Activated CD4-positive, CD25-positive, alpha-beta regulatory T cell treated with anti-CD3 and anti-CD28 coated beads, Interleukin-2, amount 50 U/mL, for 16 hours (primary cell): ENCODE results near the gene LIME1.
"Not testable (repeated sequence)": the region's sequence is repeated elsewhere in the genome, so short reads cannot be mapped to it uniquely, and the experiment has no call there.

Experiments used
- DNase-seq: peaks from one replicate; pipeline ENCODE4 v3.0.0-alpha.2; 2020; ENCODE audit warnings: low read depth, low spot score

LIME1 gene

DNA sequence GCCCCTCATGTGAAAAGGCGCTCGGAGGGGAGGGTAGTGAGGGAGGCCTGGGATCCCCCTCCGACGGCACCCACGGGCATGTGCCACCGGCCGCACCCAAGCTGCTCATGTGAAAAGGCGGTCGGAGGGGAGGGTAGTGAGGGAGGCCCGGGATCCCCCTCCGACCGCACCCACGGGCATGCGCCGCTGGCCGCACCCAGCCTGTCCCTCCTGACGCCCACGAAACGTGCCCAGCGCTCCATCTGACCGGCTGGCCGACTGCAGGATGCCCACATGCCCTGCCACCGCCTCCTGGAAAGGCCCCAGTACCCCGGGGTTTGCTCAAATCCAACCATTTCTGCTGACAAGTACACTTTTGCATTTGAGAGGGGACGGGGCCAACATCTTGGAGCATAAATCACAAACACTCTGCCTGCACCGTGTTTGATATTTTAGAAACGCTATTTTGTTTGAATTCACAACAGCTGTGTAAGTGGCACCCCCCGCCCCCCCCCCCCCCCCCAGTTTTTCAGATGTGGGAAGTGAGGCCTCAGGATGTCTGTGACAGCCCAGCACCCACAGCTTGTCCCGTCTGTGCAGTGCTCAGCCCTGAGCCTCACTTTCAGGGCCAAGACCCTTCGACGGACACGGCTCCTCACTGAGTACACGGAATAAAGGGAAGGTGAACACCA is 37.2 kb downstream of the LIME1 start:
- DNase-seq: no peak

DNA sequence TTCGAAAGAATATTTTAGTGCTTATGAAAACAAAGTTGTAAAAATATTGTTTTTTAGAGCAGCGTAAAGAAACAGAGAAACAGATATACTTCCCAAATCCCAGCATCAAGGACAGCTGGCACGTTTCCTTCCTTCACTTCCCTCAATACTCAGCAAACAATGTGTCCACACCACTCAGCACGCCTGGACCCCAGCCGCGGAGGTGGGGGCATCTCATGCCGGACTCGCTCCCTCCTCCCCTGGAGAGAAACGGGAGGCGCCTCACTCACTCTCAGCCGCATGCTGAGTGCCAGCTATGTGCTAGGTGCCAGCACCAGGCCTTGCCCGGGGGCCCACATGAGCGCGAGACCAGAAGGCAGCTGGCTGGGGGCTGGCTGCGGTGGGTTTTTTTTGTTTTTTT is 37.8 kb downstream of the LIME1 start:
- no peak for DNase-seq

DNA sequence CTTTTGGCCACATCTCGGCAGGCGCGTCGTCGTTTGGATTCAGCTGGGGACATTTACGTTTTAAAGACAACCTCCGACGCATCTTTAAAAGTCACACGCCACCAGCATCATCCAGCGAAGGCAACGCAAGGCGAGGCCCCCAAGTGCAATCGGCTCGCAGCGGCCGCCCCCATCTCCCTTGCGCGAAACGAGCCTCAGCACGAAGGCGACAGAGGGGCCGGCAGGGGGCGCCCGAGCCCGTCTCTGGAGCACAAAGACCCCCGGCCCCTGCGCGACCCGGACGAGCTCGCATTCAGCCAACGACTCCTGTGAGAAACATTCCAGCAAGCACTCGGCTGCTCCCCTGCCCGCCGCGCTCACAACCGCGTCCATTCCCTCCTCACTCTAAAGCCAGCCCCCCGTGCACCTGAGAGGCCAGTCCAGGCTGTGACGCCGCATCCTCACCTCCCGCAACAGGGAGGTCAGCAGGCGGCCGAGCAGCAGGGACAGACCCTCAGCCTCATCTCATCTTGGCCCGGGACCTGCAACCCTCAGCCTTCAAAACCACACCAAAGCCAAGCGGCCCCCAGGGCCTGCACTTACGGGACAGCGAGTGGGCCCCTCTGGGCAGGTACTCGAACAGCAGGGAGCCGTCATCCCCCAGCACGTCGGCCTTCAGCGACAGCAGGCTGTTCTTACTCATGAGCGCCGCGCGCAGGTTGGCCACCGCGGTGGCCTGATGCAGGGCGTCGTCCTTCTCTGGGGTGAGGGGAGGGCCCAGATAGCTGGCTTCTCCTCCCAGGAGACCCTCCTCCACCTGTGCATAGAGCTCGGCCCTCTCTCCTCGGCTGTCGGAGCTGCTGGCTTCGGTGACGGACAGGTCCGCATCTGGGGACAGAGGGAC is 38.9 kb downstream of the LIME1 start:
- no peak for DNase-seq

DNA sequence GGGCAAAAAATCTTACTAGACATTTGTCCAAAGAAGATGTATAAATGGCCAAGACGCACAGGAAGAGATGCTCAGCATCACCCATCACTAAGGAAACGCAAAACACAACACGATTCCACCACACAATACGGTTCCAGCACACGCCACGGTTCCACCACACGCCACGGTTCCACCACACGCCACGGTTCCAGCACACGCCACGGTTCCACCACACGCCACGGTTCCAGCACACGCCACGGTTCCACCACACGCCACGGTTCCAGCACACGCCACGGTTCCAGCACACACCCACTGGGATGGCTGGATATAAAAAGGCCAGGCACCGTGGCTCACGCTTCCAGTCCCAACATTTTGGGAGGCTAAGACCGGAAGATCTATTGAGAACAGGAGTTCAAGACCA is 40.4 kb downstream of the LIME1 start:
- DNase-seq: not testable (repeated sequence)

DNA sequence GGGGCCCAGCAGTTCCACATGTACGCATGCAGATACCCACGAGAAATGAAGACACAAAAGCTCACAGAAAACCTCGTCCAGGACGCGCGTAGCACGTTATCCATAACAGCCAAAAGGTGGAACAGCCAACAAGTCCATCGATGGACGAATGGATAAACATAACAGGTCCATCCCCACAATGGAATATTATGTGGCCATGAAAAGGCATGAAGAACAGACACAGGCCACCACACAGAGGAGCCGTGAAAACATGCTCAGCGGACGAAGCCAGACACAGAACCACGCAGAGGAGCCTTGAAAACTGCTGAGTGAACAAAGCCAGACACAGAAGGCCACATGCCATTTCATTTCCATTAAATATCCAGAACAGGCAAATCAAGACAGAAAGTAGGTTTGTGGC is 41.1 kb downstream of the LIME1 start:
- DNase-seq: no peak

DNA sequence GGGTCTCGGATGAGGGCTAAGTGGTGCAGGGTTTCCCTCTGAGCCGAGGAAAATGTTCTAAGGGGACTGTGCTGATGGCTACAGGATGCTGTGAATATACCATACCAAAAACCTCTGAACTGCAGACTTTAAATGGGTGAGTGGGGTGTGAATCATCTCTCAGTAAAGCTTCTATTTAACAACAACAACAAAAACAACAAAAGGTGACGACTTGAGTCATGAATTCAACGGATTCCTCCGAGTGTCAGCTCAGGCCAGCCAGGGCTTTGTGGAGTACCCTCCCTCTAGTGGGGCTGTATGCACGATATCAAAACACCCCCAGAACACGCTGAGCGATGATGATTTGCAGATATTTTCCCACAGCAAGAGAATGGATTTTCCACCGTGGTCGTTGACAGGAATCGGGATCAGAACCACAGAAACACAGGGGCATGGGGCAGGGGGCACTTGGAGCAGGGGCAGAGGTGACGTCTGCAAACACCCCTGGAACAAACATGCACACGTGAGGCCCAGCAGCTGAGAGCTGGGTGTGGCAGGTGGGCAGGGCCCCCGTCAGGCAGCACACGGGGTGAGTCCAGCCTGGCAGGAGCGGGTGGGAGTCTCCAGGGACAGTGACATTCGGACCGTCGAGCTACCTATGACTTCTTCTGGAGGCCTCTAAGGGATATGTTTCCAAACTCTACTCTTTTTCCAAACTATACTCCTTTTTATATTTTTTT is 41.7 kb downstream of the LIME1 start:
- no peak for DNase-seq

DNA sequence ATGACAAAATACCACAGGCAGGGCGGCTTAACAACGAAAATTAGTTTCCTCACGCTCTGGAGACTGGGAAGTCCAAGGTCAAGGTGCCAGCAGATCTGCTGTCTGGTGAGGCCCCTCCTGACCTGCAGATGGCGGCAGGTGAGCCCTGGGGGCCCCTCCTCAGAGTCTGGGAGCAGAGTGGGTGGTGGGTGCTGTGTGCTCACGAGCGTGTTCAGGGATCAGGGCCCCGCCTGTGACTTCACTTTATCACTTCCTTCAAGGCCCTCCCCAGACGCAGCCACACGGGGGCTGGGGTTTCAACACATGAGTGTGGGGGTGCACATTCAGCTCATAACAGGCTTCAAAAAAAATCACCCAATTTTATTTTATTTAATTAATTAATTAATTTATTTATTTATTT is 42.4 kb downstream of the LIME1 start:
- no peak for DNase-seq

DNA sequence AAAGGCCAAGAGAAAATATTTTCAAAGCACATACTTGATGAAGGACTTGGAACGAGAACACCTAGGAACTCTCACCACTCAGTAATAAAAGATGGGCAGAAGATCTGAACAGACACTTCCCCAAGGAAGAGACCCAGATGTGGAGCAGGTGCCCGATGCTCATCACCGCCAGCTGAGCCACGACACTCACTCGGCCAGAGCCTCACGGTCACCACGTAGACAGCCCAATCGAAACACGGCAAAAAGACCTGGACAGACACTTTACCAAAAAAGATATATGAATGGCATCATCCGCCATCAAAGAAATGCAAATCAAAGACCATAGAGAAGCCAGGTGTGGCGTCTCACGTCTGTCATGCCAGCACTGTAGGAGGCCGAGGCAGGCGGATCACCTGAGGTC is 44.7 kb downstream of the LIME1 start:
- no peak for DNase-seq

DNA sequence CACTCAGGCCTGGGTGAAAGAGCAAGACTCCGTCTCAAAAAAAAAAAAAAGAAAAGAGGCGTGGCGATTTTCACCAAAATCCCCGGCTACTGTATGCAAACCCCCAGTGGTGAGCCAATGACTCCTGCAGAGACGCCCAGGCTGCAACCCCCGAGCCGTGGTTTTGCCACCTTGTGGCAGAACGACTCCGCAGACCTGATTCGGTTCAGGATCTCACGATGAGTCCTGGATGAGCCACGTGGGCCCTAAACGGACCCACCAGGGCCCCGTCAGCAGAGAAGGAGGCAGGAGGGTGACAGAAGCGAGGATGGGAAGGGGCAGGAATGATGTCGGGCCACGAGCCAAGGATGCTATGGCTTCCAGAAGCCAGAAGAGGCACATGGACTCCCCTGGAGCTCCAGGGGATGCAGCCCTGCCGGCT is 45.6 kb downstream of the LIME1 start:
- DNase-seq: no peak

DNA sequence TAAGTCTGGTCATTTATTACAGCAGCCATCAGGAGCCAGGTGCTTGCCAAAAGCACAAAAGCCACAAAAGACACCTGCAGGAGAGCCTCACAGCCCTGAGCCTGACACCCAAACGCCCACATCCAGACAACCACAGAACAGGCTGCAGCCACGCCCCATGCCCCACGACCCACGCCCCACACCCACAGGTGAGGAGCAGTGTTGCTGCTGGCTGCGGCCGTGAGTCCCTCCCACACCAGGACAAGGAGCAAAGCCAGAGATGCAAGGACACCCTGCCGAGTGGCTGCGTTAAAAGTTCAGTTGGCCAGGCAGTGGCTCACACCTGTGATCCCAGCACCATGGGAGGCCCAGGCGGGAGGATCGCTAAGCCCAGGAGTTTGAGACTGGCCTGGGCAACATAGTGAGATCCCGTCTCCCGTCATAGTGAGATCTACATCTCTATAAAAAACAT is 46.1 kb downstream of the LIME1 start:
- no peak for DNase-seq

DNA sequence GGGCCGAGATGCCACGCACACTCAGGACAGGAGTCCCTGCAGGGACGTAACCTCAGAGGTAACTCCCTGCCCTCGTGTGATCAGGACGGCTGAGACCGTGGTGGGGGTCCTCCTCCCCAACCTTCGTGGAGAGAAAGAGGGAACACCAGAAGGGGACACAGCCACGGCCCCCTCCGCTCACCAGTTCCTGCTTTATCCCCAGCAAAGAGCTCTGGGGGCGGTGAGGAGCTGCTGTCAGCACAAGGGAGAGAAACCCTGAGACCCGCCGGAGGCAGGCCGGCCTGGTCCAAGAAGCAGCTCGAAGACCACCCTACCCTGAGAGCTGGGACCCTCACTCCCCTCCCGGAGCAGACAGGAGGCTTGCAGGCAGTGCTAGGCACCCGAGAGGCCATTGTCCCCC is 47.5 kb downstream of the LIME1 start:
- no peak for DNase-seq

DNA sequence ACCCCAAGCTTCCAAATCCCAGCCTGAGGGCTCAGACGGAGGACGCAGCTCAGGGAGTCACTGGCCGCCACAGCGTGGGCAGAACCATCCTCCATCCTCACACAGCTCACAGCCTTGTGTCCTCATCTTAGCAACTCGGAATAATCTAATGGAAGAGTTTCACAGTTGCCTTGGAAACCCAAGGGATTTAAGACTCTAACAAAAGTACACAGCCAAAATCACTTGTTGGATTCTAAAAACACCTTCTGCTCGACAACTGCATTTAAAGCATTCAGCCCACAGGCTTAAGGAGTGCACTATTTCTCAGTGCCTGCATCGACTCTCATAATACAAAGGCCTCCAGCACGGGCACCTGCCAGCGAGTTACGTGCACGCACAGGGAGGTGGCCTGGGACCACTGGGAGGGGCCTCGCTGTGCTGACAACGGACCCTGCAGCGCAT is 49.2 kb downstream of the LIME1 start:
- DNase-seq: no peak

DNA sequence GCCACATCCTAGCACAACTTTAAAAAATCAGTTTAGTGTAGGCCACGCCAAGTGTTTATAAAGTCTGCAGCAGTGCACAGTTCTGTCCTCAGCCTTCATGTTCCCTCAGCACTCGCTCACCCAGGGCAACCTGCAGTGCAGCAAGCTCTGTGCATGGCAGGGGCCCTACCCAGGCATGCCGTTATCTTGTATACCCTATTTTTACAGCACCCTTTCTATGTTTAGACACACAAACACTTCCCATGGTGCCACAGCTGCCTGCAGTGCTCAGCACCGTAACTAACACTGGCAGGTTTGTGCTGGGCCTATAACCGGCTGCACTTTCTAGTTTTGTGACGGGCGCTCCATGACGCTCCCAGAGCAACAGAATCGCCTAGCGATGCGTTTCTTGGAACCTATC is 50.8 kb downstream of the LIME1 start:
- DNase-seq: no peak

DNA sequence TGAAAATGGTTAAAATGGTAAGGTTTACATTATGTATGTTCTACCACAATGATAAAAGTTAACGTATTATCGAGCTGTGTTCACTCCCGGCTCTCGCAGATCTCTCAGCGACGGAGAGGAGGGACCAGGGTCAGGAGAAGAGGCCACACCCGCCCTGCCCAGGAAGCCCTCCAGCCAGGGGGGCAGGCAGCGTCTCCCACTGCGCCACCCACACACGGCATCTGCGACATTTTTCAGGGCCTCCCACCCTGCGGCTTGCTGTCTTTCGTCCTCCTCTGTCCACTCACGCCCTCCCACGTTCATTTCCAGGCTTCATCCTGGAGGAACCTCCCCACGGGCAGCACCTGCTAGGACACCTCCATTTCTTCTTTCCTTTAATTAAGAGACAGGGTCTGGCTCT is 51.3 kb downstream of the LIME1 start:
- DNase-seq: no peak
